IMR-90 (cell line): ENCODE measurements around the gene BPIFA1. TPM values are rescaled to one million over a fixed set of nuclear protein-coding genes. Genes with fewer than 3 reads are reported as not detected.

Source experiments
- ATAC-seq: fragments of 200-7000 bp; cut with Tn5 transposase; 2 replicates; pipeline ENCODE4 v1.9.1; 2020; ENCODE audit warnings: low read depth, mild to moderate bottlenecking, moderate library complexity
- BruUV-seq: library from RNA; stranded (reverse); fragments of 400-500 nt; replicated peaks from 2 replicates; lab custom pipeline; 2021; lab: Mats Ljungman, UMichigan
- CTCF ChIA-PET: fragments of 300-600 bp; formaldehyde crosslinking; extraction: SDS; loops from one replicate; lab custom pipeline; 2021; ENCODE audit warnings: antibody characterized with exemption; lab: Yijun Ruan, JAX
- POLR2A ChIA-PET: fragments of 300-600 bp; sonication (Branson Sonifier 250); formaldehyde crosslinking; loops from one replicate; lab custom pipeline; 2022; ENCODE audit warnings: antibody characterized with exemption; ENCODE audit not compliant: unreplicated experiment; lab: Charles Lee
- DNase-seq: peaks from one replicate; pipeline ENCODE4 v3.0.0; 2013
- H2AFZ ChIP-seq: replicated peaks from 2 replicates; pipeline ENCODE3; 2013; ENCODE audit warnings: low read length, mild to moderate bottlenecking; ENCODE audit not compliant: poor library complexity
- H2AK5ac ChIP-seq: 2 replicates; pipeline ENCODE4 v1.6.1; 2013; ENCODE audit warnings: low read depth, low read length, inconsistent platforms
- H2AK9ac ChIP-seq: replicated peaks from 2 replicates; pipeline ENCODE3; 2013; ENCODE audit warnings: mild to moderate bottlenecking, low read depth, low read length, moderate library complexity; ENCODE audit not compliant: poor library complexity
- H2BK120ac ChIP-seq: 2 replicates; pipeline ENCODE4 v1.6.1; 2013; ENCODE audit warnings: low read depth, low read length, inconsistent platforms
- H2BK15ac ChIP-seq: 3 replicates; pipeline ENCODE4 v1.6.1; 2013; ENCODE audit warnings: low read depth, low read length, inconsistent platforms
- H2BK20ac ChIP-seq: 2 replicates; pipeline ENCODE4 v1.6.1; 2013; ENCODE audit warnings: low read depth, mild to moderate bottlenecking, inconsistent platforms, low read length, moderate library complexity
- H2BK5ac ChIP-seq: 2 replicates; pipeline ENCODE4 v1.6.1; 2013; ENCODE audit warnings: mild to moderate bottlenecking, low read depth, low read length, inconsistent platforms; ENCODE audit not compliant: poor library complexity, severe bottlenecking
- H3K14ac ChIP-seq: replicated peaks from 2 replicates; pipeline ENCODE4 v1.6.1; 2013; ENCODE audit warnings: low read depth, low read length, inconsistent platforms
- H3K18ac ChIP-seq: 2 replicates; pipeline ENCODE4 v1.6.1; 2013; ENCODE audit warnings: low read depth, low read length, control low read depth
- H3K23ac ChIP-seq: 2 replicates; pipeline ENCODE4 v1.6.1; 2013; ENCODE audit warnings: low read depth, low read length, inconsistent platforms
- H3K27ac ChIP-seq: 2 replicates; pipeline ENCODE4 v1.5.1; 2013; ENCODE audit warnings: mild to moderate bottlenecking, control low read depth, low read length; ENCODE audit not compliant: insufficient read depth
- H3K27me3 ChIP-seq: 2 replicates; pipeline ENCODE4 v1.6.1; 2013; ENCODE audit warnings: low read length; ENCODE audit not compliant: control insufficient read depth, insufficient read depth
- H3K36me3 ChIP-seq: 2 replicates; pipeline ENCODE4 v1.6.1; 2013; ENCODE audit warnings: low read length, mixed read lengths; ENCODE audit not compliant: control insufficient read depth, insufficient read depth
- H3K4ac ChIP-seq: 2 replicates; pipeline ENCODE4 v1.6.1; 2013; ENCODE audit warnings: low read depth, low read length, inconsistent platforms
- H3K4me1 ChIP-seq: 2 replicates; pipeline ENCODE4 v1.6.1; 2013; ENCODE audit warnings: low read length, mixed read lengths; ENCODE audit not compliant: control insufficient read depth, insufficient read depth
- H3K4me2 ChIP-seq: 2 replicates; pipeline ENCODE4 v1.6.1; 2013; ENCODE audit warnings: low read depth, mild to moderate bottlenecking, control low read depth, low read length, moderate library complexity
- H3K4me3 ChIP-seq: 2 replicates; pipeline ENCODE4 v1.5.1; 2013; ENCODE audit warnings: low read depth, mild to moderate bottlenecking, control low read depth, low read length, moderate library complexity; ENCODE audit not compliant: insufficient read depth
- H3K56ac ChIP-seq: 2 replicates; pipeline ENCODE4 v1.6.1; 2013; ENCODE audit warnings: low read length, inconsistent platforms; ENCODE audit not compliant: insufficient read depth; ENCODE audit errors: extremely low read depth
- H3K79me1 ChIP-seq, 2 experiments: 2 replicates each; pipeline ENCODE4 v1.6.1; 2013; ENCODE audit warnings: low read length in 2 of 2, inconsistent platforms in 1 of 2, low read depth in 1 of 2
- H3K9ac ChIP-seq: 2 replicates; pipeline ENCODE4 v1.6.1; 2013; ENCODE audit warnings: low read depth, low read length, control low read depth
- H3K9me1 ChIP-seq: 2 replicates; pipeline ENCODE4 v1.6.1; 2013; ENCODE audit warnings: low read length, inconsistent platforms; ENCODE audit not compliant: insufficient read depth
- H3K9me3 ChIP-seq: 2 replicates; pipeline ENCODE4 v1.6.1; 2013; ENCODE audit warnings: low read length; ENCODE audit not compliant: control insufficient read depth, insufficient read depth
- H4K20me1 ChIP-seq: 2 replicates; pipeline ENCODE4 v1.6.1; 2013; ENCODE audit warnings: low read length, inconsistent platforms; ENCODE audit not compliant: insufficient read depth
- H4K5ac ChIP-seq: 2 replicates; pipeline ENCODE4 v1.6.1; 2013; ENCODE audit warnings: mild to moderate bottlenecking, low read depth, low read length, control low read depth
- H4K8ac ChIP-seq, 2 experiments: 2 replicates each; pipeline ENCODE4 v1.6.1; 2013; ENCODE audit warnings: low read depth in 2 of 2, low read length in 2 of 2, control low read depth in 1 of 2, inconsistent platforms in 1 of 2
- H4K91ac ChIP-seq: 2 replicates; pipeline ENCODE4 v1.6.1; 2013; ENCODE audit warnings: low read depth, low read length, inconsistent platforms; ENCODE audit not compliant: insufficient read depth
- BHLHE40 ChIP-seq: fragments of 150-350 bp; IDR thresholded peaks from 2 replicates; pipeline ENCODE4 v1.6.1; 2016; ENCODE audit warnings: mild to moderate bottlenecking, low read depth, low read length
- CEBPB ChIP-seq: IDR thresholded peaks from 2 replicates; pipeline ENCODE4 v1.6.1; 2012; ENCODE audit warnings: low read depth, low read length, improper control_type of control experiment
- CHD1 ChIP-seq: IDR thresholded peaks from 2 replicates; pipeline ENCODE4 v1.6.1; 2012; ENCODE audit warnings: low read depth, low read length, improper control_type of control experiment
- CTCF ChIP-seq: conservative IDR thresholded peaks from 2 replicates; pipeline ENCODE4 v1.5.1; 2012; ENCODE audit warnings: mild to moderate bottlenecking, low read depth, low read length, improper control_type of control experiment
- ELK1 ChIP-seq: fragments of 150-350 bp; IDR thresholded peaks from 2 replicates; pipeline ENCODE4 v1.6.1; 2016; ENCODE audit warnings: low read depth, mild to moderate bottlenecking, low read length, moderate library complexity, borderline replicate concordance
- FOS ChIP-seq: fragments of 150-350 bp; IDR thresholded peaks from 2 replicates; pipeline ENCODE4 v1.6.1; 2016; ENCODE audit warnings: low read depth, low read length
- MAFK ChIP-seq: IDR thresholded peaks from 2 replicates; pipeline ENCODE4 v1.6.1; 2012; ENCODE audit warnings: low read depth, low read length, improper control_type of control experiment
- MAZ ChIP-seq: IDR thresholded peaks from 2 replicates; pipeline ENCODE4 v1.6.1; 2012; ENCODE audit warnings: low read depth, mild to moderate bottlenecking, low read length, improper control_type of control experiment, moderate library complexity, borderline replicate concordance
- MXI1 ChIP-seq: IDR thresholded peaks from 2 replicates; pipeline ENCODE4 v1.6.1; 2012; ENCODE audit warnings: low read depth, mild to moderate bottlenecking, low read length, moderate library complexity, borderline replicate concordance
- NFE2L2 ChIP-seq: fragments of 150-350 bp; IDR thresholded peaks from 2 replicates; pipeline ENCODE4 v1.6.1; 2016; ENCODE audit warnings: low read depth, mild to moderate bottlenecking, low read length
- POLR2A ChIP-seq: IDR thresholded peaks from 2 replicates; pipeline ENCODE4 v1.6.1; 2012; ENCODE audit warnings: mild to moderate bottlenecking, low read depth, low read length
- RAD21 ChIP-seq: IDR thresholded peaks from 2 replicates; pipeline ENCODE4 v1.6.1; 2012; ENCODE audit warnings: low read length, improper control_type of control experiment
- RCOR1 ChIP-seq: IDR thresholded peaks from 2 replicates; pipeline ENCODE4 v1.6.1; 2012; ENCODE audit warnings: mild to moderate bottlenecking, low read length, improper control_type of control experiment; ENCODE audit not compliant: insufficient replicate concordance
- RFX5 ChIP-seq: IDR thresholded peaks from 2 replicates; pipeline ENCODE4 v1.8.0; 2012; ENCODE audit warnings: low read depth, mild to moderate bottlenecking, low read length, moderate library complexity
- SMC3 ChIP-seq: fragments of 150-350 bp; IDR thresholded peaks from 2 replicates; pipeline ENCODE4 v1.6.1; 2016; ENCODE audit warnings: low read depth, mild to moderate bottlenecking, antibody characterized with exemption, low read length, moderate library complexity
- USF2 ChIP-seq: fragments of 150-350 bp; IDR thresholded peaks from 2 replicates; pipeline ENCODE4 v1.6.1; 2017; ENCODE audit warnings: mild to moderate bottlenecking, antibody characterized with exemption, low read length, low read depth
- WGBS, 2 experiments: methylation state at CpG; one replicate each; pipeline versions ENCODE4 v1.1.5 to v1.1.7; 2013; ENCODE audit warnings: missing lambda C conversion rate in 2 of 2; ENCODE audit not compliant: insufficient read length in 1 of 2; ENCODE audit errors: extremely low coverage in 2 of 2; 5-methylcytosine and 5-hydroxymethylcytosine counted together
- dilution Hi-C: fragments of 300-500 bp; cut with HindIII; formaldehyde crosslinking; loops from one replicate; pipeline ENCODE4 v1.14.3; 2018; ENCODE audit warnings: low sequenced_read_pairs; ENCODE audit not compliant: unreplicated experiment
- in situ Hi-C: fragments of 300-500 bp; cut with MboI; formaldehyde crosslinking; loops from 3 replicates; pipeline ENCODE4 v1.14.3; 2019; ENCODE audit warnings: low sequenced_read_pairs, inconsistent platforms, mixed read lengths
- intact Hi-C: fragments of 100-400 bp; cut with micrococcal nuclease; formaldehyde crosslinking; loops from 2 replicates; pipeline ENCODE4 v1.10.0; 2022
- polyA plus RNA-seq, 3 experiments: library from polyadenylated mRNA; depleted of rRNA; stranded (reverse); fragments of >200 nt; gene quantifications; 2 replicates each; pipeline ENCODE4 v1.2.3, GENCODE V29; 2012; ENCODE audit warnings: low replicate concordance in 1 of 3
- total RNA-seq: library from RNA; depleted of rRNA; stranded (reverse); fragments of >200 nt; gene quantifications from 2 replicates; pipeline ENCODE4 v1.2.3, GENCODE V29; 2012

BPIFA1 gene
- total and polyA plus RNA-seq, 2 of the 4 experiments (the other 2 are of a cell fraction) = not detected

- Histone ChIP-seq H3K4me2 (no peak overlapping the region), H3K36me3 (no peaks in the 10 kb centered on the region), H3K9ac (no peak overlapping the region), H3K79me1 (no peaks in the 10 kb centered on the region), H3K4me3 (no peak overlapping the region), H3K23ac (no peak overlapping the region), H2AK5ac (no peak overlapping the region), H3K27ac (no peak overlapping the region), H2BK20ac (no peak overlapping the region), H4K5ac (no peak overlapping the region), H2BK5ac (no peak overlapping the region), H2BK15ac (no peak overlapping the region), H2BK120ac (no peak overlapping the region), H3K9me3 (no peaks in the 10 kb centered on the region), H3K27me3 (no peaks in the 10 kb centered on the region), H2AFZ (no peak overlapping the region), H3K18ac (no peak overlapping the region), H4K91ac (no peak overlapping the region), H3K14ac (no peak overlapping the region), H3K56ac (no peak overlapping the region), H4K8ac (no peak overlapping the region), H4K20me1 (no peaks in the 10 kb centered on the region), H3K9me1 (no peaks in the 10 kb centered on the region), H2AK9ac (no peak overlapping the region), H3K4me1 (no peaks in the 10 kb centered on the region), H3K4ac (no peak overlapping the region)
- intact Hi-C loops (no loop called here), dilution Hi-C loops (no loop called here), in situ Hi-C loops (no loop called here)
- 60% methylated on average over 3 of the region's 9 CpGs; no CpG with 5 or more reads in 1 of the 2 experiments for WGBS, 2 experiments
- no TSS peak for BruUV-seq
- no peak for ATAC-seq
- POLR2A ChIA-PET = no interaction called here
- no peak for TF ChIP-seq NFE2L2
- TF ChIP-seq CTCF = no peak
- no peak for TF ChIP-seq BHLHE40
- TF ChIP-seq RCOR1 = no peak
- no peak for TF ChIP-seq MAFK
- no peak for TF ChIP-seq RFX5
- TF ChIP-seq USF2 = no peak
- no peak for TF ChIP-seq POLR2A
- TF ChIP-seq RAD21 = no peak
- TF ChIP-seq ELK1 = no peak
- no peak for TF ChIP-seq FOS
- TF ChIP-seq MAZ = no peak
- TF ChIP-seq MXI1 = no peak
- no peak for TF ChIP-seq CEBPB
- no peak for TF ChIP-seq CHD1
- no peak for TF ChIP-seq SMC3
- DNase-seq = no peak
- CTCF ChIA-PET = no interaction called here
Observed at GRCh38 chr20:33188421-33188820, 47.4 kb upstream of the BPIFA1 start.
